ENCODE results near the gene TFPT. TPM values are rescaled to one million over a fixed set of nuclear protein-coding genes. Genes with fewer than 3 reads are reported as not detected.

TFPT gene
- total RNA-seq, 1 experiment from 2014 or later, result 45.4 TPM

DNA sequence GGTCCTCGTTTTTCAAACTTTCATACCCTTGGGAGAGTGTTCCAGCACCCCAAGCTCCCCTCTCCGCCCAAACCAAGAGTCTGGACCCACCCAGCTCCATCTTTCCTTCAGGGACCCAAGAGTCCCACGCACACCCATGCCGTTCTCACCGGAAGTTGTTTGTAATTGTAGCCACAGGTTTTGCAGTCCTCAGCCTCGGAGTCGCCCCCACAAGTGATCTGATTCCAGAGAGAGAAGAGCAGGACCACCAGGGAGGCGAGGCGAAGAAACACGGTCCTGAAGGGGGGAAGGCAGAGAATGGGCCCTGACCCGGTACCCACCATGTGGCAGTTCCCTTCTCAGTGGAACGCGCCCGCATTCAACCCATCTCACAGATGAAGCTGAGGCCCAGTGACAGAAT is 47.4 kb upstream of the TFPT start:
- BruUV-seq (replicated peaks), result no TSS peak
- ChIA-PET CTCF (interaction anchor here (0.7 kb wide), 1 partner anchor 102 kb away, joined by 5 read pairs; no protein-coding TSS in a partner anchor), POLR2A (interaction anchor here (0.6 kb wide), 1 partner anchor 26 kb away, joined by 3 read pairs; no protein-coding TSS in a partner anchor)
- Histone ChIP-seq H3K27me3 (ENCODE audit: control insufficient read depth, insufficient read depth, low read length) (no peaks in the 10 kb centered on the region), H3K4me3 (ENCODE audit: low read depth in 2 of 2, low read length in 2 of 2) (peak overlapping the region; percentile 76 to 84), H3K36me3 (ENCODE audit: control insufficient read depth, insufficient read depth, low read length) (peaks cover 3% of the 10 kb centered on the region; the same call in 1 of the 2 replicates), H3K9me3 (ENCODE audit: control insufficient read depth, insufficient read depth, low read depth, low read length) (no peaks in the 10 kb centered on the region), H3K4me1 (ENCODE audit: control insufficient read depth, insufficient read depth, low read length) (peaks cover 20% of the 10 kb centered on the region), H3K27ac (ENCODE audit: low read length) (no peak overlapping the region)
- intact Hi-C loops (cut with micrococcal nuclease; ENCODE audit: unreplicated experiment) (no loop called here), in situ Hi-C loops (cut with HindIII; ENCODE audit: low pct_unique_long_range_greater_than_20kb, low sequenced_read_pairs) (no loop called here)
- TF ChIP-seq TCF7L2 (IDR thresholded peaks at IDR 0.05; ENCODE audit: low read depth, low read length), result 0 out of 2 replicates have a peak, but pooled peaks have one; percentile 6
- TF ChIP-seq POLR2AphosphoS5 (IDR thresholded peaks at IDR 0.05; ENCODE audit: low read depth, low read length), result no peak
- ATAC-seq, result no peak
- DNase-seq (ENCODE audit: low read depth, low spot score), result no peak

GRCh38 chr19:54162241-54162805 is 46.9 kb upstream of the TFPT start:
- Histone ChIP-seq H3K27me3 (ENCODE audit: control insufficient read depth, insufficient read depth, low read length) (no peaks in the 10 kb centered on the region), H3K27ac (ENCODE audit: low read length) (peak overlapping the region; percentile 77), H3K4me3 (ENCODE audit: low read depth in 2 of 2, low read length in 2 of 2) (peak overlapping the region; percentile 76 to 84), H3K36me3 (ENCODE audit: control insufficient read depth, insufficient read depth, low read length) (peaks cover 3% of the 10 kb centered on the region; the same call in 1 of the 2 replicates), H3K4me1 (ENCODE audit: control insufficient read depth, insufficient read depth, low read length) (peaks cover 22% of the 10 kb centered on the region), H3K9me3 (ENCODE audit: control insufficient read depth, insufficient read depth, low read depth, low read length) (no peaks in the 10 kb centered on the region)
- ATAC-seq (peak; percentile 42), DNase-seq (ENCODE audit: low read depth, low spot score) (peak; percentile 61)
- intact Hi-C loops (cut with micrococcal nuclease; ENCODE audit: unreplicated experiment), result no loop called here
- no TSS peak for BruUV-seq (replicated peaks)
- TF ChIP-seq TCF7L2 (IDR thresholded peaks at IDR 0.05; ENCODE audit: low read depth, low read length) (peak; percentile 65), POLR2AphosphoS5 (IDR thresholded peaks at IDR 0.05; ENCODE audit: low read depth, low read length) (peak; percentile 61; the same call in 1 of the 2 replicates), REST (IDR thresholded peaks at IDR 0.05; ENCODE audit: insufficient read depth in 1 of 2, low read depth in 2 of 2, low read length in 1 of 2) (no peak), SIN3A (IDR thresholded peaks at IDR 0.05; ENCODE audit: borderline replicate concordance, insufficient read depth, low read depth, low read length) (0 out of 2 replicates have a peak, but pooled peaks have one; percentile 61)
- TF ChIP-seq, protein P1, sequence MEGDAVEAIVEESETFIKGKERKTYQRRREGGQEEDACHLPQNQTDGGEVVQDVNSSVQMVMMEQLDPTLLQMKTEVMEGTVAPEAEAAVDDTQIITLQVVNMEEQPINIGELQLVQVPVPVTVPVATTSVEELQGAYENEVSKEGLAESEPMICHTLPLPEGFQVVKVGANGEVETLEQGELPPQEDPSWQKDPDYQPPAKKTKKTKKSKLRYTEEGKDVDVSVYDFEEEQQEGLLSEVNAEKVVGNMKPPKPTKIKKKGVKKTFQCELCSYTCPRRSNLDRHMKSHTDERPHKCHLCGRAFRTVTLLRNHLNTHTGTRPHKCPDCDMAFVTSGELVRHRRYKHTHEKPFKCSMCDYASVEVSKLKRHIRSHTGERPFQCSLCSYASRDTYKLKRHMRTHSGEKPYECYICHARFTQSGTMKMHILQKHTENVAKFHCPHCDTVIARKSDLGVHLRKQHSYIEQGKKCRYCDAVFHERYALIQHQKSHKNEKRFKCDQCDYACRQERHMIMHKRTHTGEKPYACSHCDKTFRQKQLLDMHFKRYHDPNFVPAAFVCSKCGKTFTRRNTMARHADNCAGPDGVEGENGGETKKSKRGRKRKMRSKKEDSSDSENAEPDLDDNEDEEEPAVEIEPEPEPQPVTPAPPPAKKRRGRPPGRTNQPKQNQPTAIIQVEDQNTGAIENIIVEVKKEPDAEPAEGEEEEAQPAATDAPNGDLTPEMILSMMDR (IDR thresholded peaks at IDR 0.05), result no peak
- in situ Hi-C loops (cut with HindIII; ENCODE audit: low pct_unique_long_range_greater_than_20kb, low sequenced_read_pairs), result no loop called here
- POLR2A ChIA-PET, result interaction anchor here (0.6 kb wide), 1 partner anchor 25 kb away, joined by 3 read pairs; no protein-coding TSS in a partner anchor
- CTCF ChIA-PET, result no interaction called here

- Histone ChIP-seq H3K27me3 (ENCODE audit: control insufficient read depth, insufficient read depth, low read length) (no peaks in the 10 kb centered on the region), H3K4me3 (ENCODE audit: low read depth in 2 of 2, low read length in 2 of 2) (peak overlapping the region; percentile 76 to 84), H3K9me3 (ENCODE audit: control insufficient read depth, insufficient read depth, low read depth, low read length) (no peaks in the 10 kb centered on the region), H3K27ac (ENCODE audit: low read length) (peak overlapping the region; percentile 92), H3K36me3 (ENCODE audit: control insufficient read depth, insufficient read depth, low read length) (peaks cover 3% of the 10 kb centered on the region; the same call in 1 of the 2 replicates), H3K4me1 (ENCODE audit: control insufficient read depth, insufficient read depth, low read length) (peaks cover 22% of the 10 kb centered on the region)
- ATAC-seq (no peak), DNase-seq (ENCODE audit: low read depth, low spot score) (no peak)
- TF ChIP-seq, protein P1 (IDR thresholded peaks at IDR 0.05), result no peak
- no peak for TF ChIP-seq SIN3A (IDR thresholded peaks at IDR 0.05; ENCODE audit: borderline replicate concordance, insufficient read depth, low read depth, low read length)
- no peak for TF ChIP-seq REST (IDR thresholded peaks at IDR 0.05; ENCODE audit: insufficient read depth in 1 of 2, low read depth in 2 of 2, low read length in 1 of 2)
- no peak for TF ChIP-seq POLR2AphosphoS5 (IDR thresholded peaks at IDR 0.05; ENCODE audit: low read depth, low read length)
- no peak for TF ChIP-seq TCF7L2 (IDR thresholded peaks at IDR 0.05; ENCODE audit: low read depth, low read length)
- CTCF ChIA-PET, result no interaction called here
- in situ Hi-C loops (cut with HindIII; ENCODE audit: low pct_unique_long_range_greater_than_20kb, low sequenced_read_pairs) (no loop called here), intact Hi-C loops (cut with micrococcal nuclease; ENCODE audit: unreplicated experiment) (no loop called here)
- POLR2A ChIA-PET, result interaction anchor here (0.7 kb wide), 1 partner anchor 29 kb away, joined by 3 read pairs; the partner anchor contains the start of gene MBOAT7
- no TSS peak for BruUV-seq (replicated peaks)
These were observed 45.4 kb upstream of the TFPT start for GRCh38 chr19:54160854-54161253.
